HG03060 (cell line): ENCODE results near the gene SNX2.
"Not testable (repeated sequence)": the region's sequence is repeated elsewhere in the genome, so short reads cannot be mapped to it uniquely, and the experiment has no call there.

Source experiments
- ATAC-seq: cut with Tn5 transposase; IDR thresholded peaks from one replicate; pipeline ENCODE4 v1.9.1; 2021; ENCODE audit warnings: low read depth, moderate number of reproducible peaks; ENCODE audit not compliant: unreplicated experiment

The SNX2 gene

DNA sequence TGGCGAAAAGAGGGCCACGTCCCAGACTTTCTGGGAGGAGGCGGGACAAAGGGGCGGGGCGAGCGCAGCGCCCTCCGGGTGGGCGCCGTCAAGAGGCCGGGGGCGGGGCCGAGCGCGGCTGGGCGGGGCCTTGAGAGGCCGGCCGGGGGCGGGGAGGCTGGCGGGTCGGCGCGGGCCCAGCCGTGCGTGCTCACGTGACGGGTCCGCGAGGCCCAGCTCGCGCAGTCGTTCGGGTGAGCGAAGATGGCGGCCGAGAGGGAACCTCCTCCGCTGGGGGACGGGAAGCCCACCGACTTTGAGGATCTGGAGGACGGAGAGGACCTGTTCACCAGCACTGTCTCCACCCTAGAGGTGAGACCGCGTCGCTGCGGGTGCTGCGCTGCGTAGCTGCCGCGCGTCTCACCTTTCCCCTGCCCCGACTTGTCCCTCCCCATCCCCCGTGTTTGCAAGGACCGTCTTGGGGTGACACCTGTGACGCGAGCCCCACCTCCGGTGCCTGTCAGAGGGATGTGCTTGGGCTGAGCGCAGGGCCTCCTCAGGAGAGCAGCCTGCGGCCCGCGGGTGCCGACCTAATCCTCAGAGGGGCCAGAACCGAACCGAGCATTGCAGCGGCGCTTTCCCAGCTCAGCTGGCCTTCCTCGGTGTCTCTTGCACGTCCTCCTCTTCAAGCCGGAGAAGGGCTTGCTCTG is at the start of gene SNX2:
TSS of gene SNX2 (plus strand) at position 220 of the 689 bp plus-strand sequence. CDS start at position 244, 24 bp downstream.
- ATAC-seq: peak; percentile 56

- peak; percentile 68 for ATAC-seq
Observed at GRCh38 chr5:122727112-122727541, 47.8 kb upstream of the SNX2 start.

DNA sequence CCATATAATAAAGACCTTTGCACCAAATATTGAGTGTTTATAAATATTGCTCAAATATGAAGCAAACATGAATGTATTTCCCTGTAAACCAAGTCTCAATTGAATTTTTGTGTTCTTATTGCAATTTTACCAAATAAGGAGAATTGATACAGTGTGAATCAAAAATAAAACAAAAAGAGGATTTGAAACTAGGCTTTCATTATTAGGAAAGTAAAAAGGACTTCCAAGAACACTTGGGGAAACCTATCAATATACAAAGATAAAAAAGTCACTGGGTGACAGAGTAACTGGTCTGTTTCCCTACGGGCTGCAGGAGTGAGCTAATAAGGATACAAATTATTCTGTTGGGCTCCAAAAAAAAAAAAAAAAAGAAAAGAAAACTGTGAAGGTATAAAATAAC is 44.8 kb upstream of the SNX2 start:
- ATAC-seq: no peak

GRCh38 chr5:122730456-122730855 is 44.4 kb upstream of the SNX2 start:
- no peak for ATAC-seq

DNA sequence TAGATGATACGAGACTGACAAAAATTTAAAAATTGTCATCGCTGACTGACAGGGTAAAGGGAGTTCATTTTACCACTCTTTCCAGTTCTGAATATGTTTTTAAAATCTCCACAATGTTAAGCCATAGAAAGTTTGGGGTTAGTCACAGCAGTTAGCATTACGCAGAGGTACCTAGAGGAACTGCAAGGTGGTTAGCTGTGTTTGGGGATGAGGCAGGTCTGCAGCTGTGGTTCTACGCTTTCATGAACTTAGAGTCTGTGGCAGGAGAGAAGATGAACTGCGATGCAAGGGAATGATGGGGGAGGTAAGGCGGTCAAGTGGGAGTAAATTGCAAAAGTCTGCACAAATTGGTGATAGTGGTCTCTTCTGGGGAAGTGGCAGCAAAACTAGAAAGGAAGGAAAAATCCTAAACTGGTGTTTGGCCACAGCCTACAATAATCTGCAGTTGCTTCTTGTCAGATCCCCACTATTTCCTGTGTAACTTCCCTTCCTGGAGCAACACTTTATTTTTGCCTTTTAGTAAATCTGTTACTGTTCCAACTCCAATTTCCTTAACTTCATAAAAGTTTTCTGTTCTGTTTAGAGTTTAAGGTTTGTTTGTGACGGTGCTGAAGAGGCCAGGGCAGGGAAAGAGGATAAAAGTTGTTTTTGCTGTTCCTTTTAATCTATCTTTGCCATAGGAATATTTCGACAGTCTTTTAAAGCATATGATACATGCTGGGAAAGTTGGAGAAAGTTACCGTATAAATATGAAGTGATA is 38.6 kb upstream of the SNX2 start:
- peak; percentile 87 for ATAC-seq

DNA sequence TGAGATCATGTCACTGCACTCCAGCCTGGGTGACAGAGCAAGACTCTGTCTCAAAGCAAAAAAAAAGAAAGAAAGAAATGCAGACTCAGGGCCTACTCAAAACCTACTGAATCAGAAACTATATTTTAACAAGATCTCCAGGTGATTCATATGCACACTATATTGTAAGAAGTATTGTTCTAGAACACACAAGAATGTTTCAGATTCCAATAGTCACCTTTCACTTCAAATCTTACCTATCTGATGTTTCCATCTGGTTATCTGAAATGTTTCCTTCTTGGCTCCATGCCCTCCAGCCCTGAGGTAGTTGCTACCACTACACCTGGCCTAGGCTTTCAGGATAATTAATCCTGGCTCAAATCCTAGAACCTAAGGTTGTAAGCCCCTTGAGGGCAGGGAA is 36.8 kb upstream of the SNX2 start:
- no peak for ATAC-seq

GRCh38 chr5:122741681-122742080 is 33.2 kb upstream of the SNX2 start:
- ATAC-seq: no peak

GRCh38 chr5:122743261-122743660 is 31.6 kb upstream of the SNX2 start:
- ATAC-seq: no peak

DNA sequence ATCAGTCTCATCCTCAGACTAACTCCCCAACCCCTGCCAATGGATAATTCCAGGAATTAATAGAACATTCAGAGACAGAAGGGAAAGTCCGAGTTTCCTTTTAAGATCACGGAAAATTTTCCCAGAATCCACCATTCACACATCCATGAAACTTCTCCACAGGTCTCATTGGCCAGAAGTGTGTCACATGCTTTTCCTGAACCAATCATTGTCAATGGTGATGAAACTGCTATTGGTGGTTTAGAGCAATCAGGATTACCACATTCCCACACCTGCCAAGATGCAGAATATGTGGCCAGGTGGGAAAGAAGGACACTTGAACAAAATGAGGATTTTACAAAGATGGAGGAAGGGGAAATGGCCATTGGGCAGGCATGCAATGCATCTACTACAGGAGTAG is 29.3 kb upstream of the SNX2 start:
- ATAC-seq: no peak

DNA sequence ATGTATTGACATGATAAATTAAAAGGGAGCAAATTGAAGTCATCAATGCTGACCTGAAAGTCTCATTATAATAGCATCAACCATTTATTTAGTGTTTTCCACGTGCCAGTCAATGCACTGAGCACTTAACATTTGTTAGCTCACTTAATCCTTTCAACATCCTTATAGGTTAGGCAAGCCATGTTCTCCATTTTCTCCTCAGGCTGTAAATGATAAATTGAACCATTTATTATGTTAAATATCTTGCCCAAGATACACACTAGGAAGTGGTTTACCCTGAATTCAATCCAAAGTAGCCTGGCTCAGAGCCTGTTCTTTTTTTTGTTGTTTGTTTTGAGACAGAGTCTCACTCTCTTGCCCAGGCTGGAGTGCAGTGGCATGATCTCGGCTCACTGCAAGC is 25.0 kb upstream of the SNX2 start:
- ATAC-seq: no peak

DNA sequence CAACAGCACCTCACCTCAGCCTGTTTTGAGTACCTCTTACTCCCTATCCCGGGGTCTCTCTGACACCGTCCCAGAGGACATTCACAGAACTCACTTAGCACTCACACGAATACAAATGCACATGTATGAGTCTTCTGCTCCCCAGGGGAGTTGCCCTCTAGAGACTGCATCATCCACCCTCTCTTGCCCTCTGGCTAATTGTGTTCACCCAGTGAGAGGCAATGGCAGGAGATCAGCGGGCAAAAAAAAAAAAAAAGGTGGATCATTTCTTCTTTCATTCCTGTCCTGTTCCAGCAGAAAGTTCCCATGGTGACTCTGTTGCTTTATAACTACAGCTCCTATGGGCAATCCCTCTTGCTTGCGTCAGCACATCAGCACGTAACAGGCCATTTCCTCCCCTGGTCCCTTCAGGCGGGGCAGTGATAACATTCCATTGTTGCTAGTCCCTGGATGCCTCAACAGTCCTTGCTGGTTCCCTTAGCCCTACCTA is 23.5 kb upstream of the SNX2 start:
- no peak for ATAC-seq

- no peak for ATAC-seq
Observed at GRCh38 chr5:122753500-122753899, 21.4 kb upstream of the SNX2 start.

- ATAC-seq: no peak
Observed at GRCh38 chr5:122755783-122756182, 19.1 kb upstream of the SNX2 start.

GRCh38 chr5:122756264-122756911 is 18.5 kb upstream of the SNX2 start:
- ATAC-seq: peak; percentile 76

- ATAC-seq: no peak
Observed at GRCh38 chr5:122757285-122757684, 17.6 kb upstream of the SNX2 start.

DNA sequence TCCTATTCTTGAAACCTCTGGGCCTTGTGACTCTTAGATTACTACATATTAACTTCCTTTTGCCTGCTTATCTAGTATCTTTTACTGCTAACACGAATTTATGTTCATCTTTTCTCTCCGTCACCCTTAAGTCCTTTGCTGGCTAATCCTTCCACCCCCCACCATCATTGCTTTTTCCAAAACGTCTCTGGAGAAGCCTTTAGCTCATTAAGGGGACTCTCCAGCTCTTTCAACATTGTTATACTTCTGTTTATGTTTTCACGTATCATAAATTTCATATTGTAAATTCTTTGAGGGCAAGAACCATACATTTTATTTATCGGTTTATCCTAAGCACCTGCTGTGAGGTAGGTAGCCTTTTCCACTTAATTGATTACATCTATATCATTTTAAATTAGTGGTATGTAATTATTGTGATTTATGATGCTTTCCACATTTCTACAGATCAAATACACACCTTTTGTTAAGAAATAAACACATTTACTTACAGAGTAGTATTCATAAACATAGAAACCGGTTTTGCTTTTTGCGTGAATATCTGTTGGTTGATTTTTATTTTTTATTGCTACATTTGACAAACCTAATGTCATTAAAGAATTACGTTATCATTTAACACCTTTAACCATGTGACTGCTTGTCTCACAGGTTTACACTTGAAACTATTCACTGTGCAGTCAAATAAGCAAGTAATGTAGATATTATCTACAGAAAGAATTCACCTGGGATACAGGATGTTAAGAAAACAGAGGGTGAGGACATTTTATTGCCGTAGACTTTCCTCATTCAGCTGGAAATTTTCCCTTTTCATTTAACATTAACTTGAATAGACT is 15.4 kb upstream of the SNX2 start:
- no peak for ATAC-seq

DNA sequence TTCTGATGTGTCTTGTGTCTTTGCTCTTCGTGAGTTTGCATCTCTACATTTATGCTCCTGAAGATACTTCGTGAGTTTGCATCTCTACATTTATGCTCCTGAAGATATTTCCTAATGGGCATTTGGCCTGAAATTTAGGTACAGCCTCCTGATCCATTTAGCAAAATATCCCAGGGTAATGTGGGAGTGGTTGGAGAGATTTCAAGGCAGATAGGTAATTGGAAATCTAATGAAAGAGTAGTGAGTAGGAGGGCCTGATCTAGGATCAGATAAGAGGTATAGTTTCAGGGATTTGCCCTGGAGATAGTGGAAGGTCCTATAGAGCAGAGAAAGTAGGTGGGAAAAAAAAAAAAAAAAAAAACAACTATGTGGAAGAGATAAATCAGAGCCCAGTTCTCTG is 14.6 kb upstream of the SNX2 start:
- ATAC-seq: no peak

GRCh38 chr5:122761115-122761514 is 13.8 kb upstream of the SNX2 start:
- ATAC-seq: no peak

DNA sequence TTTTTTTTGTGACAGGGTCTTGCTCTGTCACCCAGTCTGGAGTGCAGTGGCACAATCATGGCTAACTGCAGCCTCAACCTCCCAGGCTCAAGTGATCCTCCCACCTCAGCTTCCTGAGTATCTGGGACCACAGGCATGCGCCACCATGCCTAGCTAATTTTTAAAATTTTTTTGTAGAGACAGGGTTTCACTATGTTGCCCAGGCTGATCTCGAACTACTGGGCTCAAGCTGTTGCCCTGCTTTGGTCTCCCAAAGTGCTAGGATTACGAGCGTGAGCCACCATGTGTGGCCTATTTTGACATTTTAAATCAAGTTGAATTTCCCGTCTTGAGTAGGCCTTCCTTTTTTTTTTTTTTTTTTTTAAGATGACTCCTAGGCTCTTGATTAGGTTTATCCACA is 13.0 kb upstream of the SNX2 start:
- not testable (repeated sequence) for ATAC-seq

GRCh38 chr5:122766130-122766529 is 8.8 kb upstream of the SNX2 start:
- ATAC-seq: no peak

- no peak for ATAC-seq
Observed at GRCh38 chr5:122770477-122770876, 4.4 kb upstream of the SNX2 start.
